Hematopoietic multipotent progenitor cell treated with erythropoietin and hydrocortisone succinate and interleukin-3 and kit ligand, for 6 days (in vitro differentiated cells): ENCODE measurements around the gene ESPN.
A peak's percentile ranks its signal among the peaks of the same experiment; 100 is the strongest.

Source experiments
- DNase-seq: peaks from one replicate; pipeline ENCODE4 v3.0.0-alpha.2; 2015

The ESPN gene

DNA sequence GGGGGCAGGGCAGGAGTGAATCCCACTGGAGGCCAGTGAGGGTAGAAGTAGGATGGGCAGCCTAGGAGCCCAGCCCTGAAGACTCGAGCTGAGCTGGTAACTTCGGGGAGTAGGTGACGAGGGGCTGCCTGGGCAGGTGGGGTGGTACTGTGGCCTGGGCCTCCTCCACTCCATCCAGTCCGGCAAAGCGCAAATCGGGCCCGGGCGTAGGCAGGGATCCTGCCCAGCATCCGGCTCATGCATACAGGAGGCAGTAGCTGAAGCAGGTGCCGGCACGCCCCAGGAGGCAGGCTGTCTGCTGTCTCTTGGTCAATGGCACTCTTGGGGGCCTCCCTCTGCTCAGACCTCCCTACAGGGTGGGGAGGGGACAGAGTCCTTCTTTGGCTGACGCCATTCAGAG, 42.6 kb downstream of the ESPN start:
- DNase-seq: no peak

GRCh38 chr1:6467744-6468688, 43.4 kb downstream of the ESPN start:
- DNase-seq: no peak

DNA sequence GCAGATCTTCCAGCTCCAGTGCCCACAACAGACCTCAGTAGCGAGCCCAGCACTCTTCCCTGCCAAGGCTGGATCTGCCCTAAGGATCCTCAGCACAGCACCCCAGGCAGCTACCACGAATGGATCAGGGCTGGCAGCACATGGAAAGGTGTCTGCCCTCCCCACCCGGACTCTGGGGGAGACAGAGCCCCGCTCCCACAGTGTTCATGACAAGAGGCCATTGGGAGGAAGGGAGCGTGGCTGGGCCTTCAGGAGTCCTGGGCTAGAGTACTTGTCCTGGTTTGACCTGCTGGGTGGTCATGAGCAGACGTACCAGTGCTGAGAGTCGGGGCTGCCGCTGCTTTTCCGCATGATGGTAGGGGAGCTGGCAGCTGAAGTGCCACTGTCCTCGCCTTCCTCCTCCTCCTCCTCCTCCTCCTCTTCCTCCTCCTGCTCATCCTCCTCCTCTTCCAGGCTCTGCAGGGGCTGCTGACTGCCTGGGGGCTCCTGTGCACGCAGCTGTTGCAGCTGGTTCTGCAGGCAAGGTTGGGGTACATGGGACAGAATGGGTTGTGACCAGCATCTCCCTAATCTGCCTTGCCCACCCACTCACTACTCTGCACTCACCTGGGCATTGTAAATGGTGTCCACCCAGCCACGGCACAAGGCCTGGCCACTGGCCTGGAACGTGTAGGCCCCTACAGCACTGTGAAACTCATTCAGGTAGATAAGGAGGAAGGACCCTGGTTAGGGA, 44.3 kb downstream of the ESPN start:
- no peak for DNase-seq

GRCh38 chr1:6470132-6471085, 45.8 kb downstream of the ESPN start:
- no peak for DNase-seq

GRCh38 chr1:6471086-6471969, 46.8 kb downstream of the ESPN start:
- DNase-seq: no peak

- DNase-seq: no peak
Observed at GRCh38 chr1:6471970-6472368, 47.4 kb downstream of the ESPN start.

DNA sequence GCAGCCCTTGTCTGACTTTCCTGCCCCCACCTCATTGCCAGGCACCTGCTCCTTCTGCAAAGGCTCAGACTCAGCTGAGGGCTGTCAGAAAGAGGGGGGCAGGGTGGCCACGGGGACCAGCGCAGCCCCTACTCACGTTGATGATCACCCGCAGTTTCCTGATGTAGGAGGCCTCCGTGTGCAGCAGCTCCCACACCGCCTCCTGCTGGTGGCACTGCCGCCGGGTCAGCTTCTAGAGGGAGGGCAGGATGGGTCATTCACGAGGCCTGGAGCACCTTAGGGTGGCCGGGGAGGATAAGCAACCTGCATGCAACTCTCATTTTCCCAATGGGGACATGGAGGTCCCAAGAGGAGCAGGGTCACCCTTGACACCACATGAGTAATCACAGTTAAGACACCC, 47.8 kb downstream of the ESPN start:
- DNase-seq: no peak

DNA sequence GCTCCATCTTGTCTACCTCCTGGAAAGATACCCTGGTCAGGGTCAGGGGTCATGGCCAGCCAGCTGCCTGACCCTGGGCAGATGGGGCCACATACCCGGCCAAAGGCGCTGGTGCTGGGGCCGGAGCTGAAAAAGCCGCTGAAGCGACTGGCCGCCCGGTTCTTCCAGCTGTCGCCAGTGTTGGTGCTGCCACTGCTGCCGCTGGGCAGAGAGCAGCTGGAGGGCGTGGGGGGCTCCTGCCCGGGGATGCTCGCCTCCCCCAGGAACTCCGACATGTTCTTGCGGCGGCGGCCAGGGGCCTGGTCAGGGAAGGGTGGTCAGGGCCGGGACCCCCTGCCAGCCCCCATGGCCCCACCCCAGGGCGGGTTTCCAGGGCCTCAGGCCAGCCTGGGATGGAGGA, 48.6 kb downstream of the ESPN start:
- DNase-seq: no peak

GRCh38 chr1:6473974-6474814, 49.6 kb downstream of the ESPN start:
- no peak for DNase-seq

DNA sequence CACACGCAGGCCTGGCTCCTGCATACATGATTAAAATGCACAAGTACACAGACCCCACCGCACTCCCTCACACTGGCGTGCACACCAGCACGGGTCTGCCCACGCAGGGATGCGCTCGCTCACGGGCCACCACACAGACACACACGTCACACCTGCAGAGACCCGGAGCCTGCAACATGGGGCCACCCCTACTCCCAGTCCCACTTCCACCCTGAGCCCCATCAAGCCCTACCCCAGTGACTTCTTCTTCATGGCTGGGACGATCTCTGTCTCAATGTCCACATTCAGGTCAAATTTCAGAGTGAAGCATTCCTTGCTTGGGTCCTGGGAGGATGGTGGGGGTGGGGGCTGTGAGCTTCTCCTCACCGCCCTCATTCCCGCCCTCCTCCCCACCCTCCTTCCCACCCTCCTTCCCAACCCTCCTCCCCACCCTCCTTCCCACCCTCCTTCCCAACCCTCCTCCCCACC, 50.3 kb downstream of the ESPN start:
- no peak for DNase-seq

DNA sequence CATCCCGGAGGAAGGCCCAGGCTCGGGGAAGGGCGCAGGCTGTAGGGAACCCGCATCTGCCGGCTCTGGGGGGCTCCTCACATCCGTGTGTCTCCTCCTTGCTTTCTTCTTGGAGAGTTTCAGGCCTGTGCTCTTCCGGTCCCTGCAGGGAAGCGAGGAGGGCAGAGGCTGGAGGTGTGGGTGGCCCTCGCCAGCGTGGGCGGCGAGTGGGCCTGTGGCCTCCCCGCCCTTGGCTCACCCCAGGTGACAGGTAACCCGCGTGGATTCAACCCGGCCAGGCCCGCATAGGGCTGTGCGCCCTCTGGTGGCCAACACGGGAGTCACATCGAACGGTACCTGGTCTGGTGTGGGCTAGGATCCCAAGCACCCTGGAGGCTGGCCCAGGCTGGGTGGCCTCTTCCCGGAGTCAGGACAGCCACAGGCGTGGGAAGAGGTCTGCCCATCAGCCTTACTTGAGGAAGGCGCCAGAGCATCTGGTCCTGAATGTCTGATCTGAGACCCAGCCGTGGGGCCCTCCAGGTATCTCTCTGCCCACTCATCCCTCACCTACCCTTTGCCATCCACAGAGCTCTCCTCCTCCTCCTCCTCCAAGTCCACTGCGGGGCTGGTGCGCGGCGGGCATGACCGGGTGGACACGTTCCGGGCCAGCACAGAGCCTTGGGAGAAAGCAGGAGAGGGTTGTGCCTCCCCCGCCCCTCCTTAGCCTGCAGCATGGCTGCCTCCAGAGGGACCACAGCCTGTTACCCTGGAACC, 51.0 kb downstream of the ESPN start:
- peak; percentile 63 for DNase-seq

DNA sequence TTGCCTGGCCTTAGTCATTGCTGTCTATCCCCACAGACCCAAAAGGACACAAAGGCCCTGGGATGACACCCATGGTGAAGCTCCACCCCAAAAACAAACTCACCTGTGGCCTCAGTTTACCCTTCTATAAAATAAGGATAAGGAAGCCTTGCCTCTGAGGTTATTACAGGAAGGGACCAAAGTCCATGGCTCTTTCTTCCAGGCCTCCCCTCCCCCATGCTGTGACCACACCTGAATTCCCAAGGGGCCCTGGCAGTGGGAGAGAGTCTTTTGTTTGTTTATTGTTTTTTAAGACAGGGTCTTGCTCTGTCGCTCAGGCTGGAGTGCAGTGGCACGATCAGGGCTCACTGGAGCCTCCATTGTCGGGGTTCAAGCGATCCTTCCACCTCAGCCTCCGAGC, 51.9 kb downstream of the ESPN start:
- DNase-seq: no peak

- no peak for DNase-seq
Observed at GRCh38 chr1:6477039-6477820, 52.7 kb downstream of the ESPN start.

GRCh38 chr1:6481820-6482219, 57.2 kb downstream of the ESPN start:
- DNase-seq: no peak

DNA sequence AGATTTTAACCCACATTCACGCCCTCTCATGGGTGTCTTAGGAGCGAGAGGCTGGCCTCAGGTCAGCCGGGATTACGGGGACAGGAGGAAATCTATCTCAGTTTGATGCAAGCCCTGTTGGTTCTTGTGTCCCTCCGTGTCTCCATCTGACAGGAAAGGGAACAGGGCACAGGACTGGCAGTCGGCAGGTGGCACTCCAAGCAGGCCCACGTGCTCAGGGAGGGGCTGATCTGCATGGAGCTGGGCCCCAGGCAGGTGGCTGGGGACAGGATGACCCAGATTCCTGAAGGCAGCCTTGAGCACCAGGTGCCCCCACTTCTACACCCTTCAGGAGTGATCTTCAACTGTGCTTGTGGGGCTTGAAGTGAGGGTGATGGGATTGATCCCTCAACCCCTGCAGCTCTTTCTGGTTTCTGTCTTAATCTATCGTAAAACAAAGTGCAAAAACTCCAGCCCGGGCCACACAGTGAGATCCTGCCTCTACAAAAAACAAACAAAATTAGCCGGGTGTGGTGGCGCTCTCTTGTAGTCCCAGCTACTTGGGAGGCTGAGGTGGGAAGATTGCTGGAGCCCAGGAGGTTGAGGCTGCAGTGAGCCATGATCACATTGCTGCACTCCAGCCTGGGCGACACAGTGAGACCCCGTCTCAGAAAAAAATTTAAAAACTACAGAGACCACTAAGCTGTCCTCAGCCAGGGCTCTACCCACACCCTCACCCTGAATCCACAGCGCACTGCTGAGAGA, 58.6 kb downstream of the ESPN start:
- DNase-seq: no peak

DNA sequence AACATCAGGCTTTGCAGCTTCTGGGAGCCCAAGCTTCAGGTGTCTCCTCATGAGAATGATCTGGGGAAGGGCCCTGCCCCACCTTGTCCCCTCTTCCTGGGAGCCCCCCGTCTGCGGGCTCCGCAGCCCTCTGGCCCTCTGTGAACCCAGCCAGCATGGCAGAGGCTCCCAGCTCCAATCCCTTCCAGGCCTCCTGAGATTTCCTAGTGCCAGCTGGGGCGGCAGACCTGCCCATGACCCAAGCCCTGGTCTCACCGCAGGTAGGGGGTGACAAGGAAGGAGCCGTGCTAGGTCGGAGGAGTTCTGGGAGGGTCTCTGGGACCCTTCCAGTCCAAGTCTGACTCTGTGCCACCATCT, 59.2 kb downstream of the ESPN start:
- DNase-seq: no peak

- no peak for DNase-seq
Observed at GRCh38 chr1:6484826-6485167, 60.2 kb downstream of the ESPN start.
